DMS53 treated with DMSO at 0.1 percent for 48 hours (cell line): ENCODE data around the gene CNDP1.

Experiments
- DNase-seq: peaks from one replicate; lab custom pipeline; 2025; ENCODE audit not compliant: unreplicated experiment; lab: John Stamatoyannopoulos, UW

The CNDP1 gene

DNA sequence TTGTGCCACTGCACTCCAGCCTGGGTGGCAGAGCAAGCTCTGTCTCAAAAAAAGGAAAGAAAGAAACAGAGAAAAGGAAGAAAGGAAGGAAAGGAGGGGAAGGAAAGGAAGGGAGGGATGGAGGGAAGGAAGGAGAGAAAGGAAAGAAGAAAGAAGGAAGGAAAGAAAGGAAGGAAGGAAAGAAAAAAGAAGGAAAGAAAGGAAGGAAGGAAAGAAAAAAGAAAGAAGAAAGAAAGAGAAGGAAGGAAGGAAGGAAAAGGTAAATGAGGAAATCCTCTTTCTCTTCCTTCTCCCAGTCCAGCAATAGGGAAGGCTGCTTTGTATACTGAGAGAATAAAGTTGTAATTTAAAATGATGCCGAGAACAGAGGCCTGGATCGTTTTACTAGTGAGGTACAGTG is 40.6 kb downstream of the CNDP1 start:
- no peak for DNase-seq

DNA sequence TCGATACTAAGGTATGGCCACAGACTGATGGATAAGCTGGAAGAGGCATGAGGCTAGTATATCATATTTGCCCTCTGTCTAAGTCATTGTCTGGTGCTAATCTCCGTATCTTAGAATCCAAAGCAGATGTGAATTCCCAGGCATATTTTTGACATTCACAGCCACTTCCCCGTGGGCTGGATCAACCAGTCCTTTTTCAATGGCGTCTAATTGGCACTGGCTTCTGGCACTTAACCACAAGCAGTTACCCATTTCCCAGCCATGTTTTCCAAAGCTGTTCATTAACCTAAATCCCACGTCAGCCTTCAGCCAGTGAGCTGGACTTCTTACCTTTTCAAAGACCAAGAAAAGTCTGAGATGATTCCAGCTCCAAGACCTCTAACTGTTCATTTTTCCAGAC is 42.7 kb downstream of the CNDP1 start:
- DNase-seq: no peak

DNA sequence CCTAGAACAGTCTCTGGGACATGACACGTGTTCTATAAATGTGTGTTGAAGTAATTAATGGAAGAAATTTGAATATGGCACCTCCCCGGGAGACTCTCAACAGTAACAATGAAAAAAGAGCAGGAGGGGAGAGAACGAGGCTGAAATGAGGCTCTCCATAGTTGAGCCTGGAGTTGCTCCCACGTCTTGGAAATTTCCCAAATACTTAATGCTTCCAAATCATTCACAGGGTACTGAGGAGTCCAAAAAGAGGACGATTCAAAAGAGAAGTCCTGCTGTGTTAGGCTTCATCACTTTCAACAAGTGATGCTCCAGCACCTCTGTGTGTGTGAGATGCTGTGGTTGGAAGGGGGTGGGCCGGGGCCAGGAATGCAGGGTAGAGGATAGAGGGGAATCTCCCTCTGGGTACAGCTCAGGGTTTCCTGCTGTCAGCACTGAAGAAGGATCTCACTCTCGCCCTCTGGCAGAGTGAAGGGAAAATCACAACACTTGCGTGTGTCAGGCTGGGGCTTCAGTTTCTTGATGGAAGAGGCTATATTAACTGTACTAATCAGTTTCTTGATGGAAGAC is 45.3 kb downstream of the CNDP1 start:
- no peak for DNase-seq

DNA sequence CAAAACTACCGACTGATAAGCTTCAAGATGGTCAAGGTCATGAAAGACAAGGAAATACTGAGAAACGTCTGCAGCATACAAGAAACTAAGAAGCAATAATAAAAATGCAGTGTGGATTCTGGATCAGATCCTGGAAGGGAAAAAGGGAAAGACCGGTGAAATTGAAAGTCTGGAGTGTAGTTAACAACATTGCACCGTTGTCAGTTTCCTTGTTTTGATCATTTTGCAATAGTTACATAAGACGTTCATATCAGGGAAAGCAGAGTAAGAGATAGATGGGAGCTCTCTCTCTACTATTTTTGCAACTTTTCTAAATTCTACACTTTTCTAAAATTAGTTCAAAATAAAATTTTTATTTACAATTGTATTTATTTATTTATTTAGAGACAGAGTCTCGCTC is 48.3 kb downstream of the CNDP1 start:
- DNase-seq: no peak

DNA sequence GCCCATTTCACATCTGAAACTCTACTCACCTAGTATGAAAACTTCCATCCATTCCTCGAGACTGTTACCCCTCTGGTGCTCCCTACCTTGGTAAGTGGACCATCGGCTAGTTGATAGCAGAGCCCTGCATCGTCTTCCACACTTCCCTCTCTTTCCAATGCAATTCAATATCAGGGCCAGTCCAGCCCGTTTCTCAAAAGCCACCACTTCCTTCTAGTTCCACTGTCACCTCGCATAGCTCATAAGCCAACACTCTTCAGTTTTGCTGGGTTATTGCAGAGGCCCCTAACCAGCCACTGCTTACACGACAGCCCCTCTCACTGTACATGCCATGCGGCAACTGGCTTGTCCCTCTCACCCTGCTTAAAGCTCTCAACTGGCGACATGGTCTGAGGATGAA is 53.1 kb downstream of the CNDP1 start:
- no peak for DNase-seq

GRCh38 chr18:74589021-74589420 is 54.7 kb downstream of the CNDP1 start:
- no peak for DNase-seq

DNA sequence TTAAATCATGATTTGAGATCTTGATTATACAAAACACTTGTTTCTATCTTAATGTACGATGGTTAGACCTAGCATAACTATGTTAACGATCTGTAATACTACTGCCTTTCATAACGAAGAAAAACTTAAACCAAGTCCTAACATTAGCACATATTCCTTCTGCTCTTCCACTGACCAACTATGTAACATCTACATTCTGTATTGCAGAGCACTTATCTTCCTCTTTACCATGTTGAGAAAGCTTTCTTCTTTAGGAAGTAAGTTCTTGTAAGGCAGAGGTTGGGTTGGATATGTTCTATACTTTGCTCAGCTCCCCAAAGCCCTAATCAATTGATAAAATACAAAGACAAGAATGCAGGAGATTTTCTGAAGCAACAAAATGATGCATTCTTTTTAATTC is 55.5 kb downstream of the CNDP1 start:
- DNase-seq: no peak

GRCh38 chr18:74590671-74591070 is 56.4 kb downstream of the CNDP1 start:
- no peak for DNase-seq

GRCh38 chr18:74595431-74595830 is 61.1 kb downstream of the CNDP1 start:
- DNase-seq: no peak

DNA sequence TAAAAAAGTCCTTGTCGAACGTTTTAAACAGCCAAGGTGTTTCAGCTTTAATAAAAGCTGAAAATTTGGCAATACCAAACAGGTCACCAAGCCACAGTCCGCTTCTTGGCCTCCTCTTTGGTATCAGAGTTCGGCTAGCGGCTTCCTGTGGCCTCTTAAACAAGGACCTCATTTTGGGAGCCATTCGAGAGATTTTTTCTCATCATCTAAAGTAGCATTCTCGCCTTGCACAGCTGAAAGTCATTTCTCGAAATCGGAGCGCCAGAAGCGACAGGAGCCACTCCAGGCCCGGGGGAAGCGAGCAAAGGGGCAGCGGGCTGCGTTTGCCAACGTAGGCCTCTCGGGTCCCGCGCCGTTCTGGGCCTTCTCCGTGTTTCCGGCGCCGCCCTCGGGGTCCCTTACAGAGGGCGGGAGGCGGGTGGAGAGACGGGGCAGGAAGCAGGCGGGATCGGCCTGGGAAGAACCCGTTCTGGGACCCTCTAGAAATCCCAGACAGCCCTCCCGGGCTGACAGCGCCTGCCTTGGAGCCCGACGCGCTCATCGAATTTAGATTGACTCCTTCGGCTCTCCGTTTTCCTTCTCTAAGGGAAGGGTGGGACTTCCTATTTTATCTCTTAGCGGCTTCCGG is 62.8 kb downstream of the CNDP1 start:
- DNase-seq: peak; percentile 91

GRCh38 chr18:74597662-74598349 is 63.5 kb downstream of the CNDP1 start, which contains the start of gene ZNF407:
ZNF407 (plus strand) TSS chr18:74597870; CDS start chr18:74631020, 33,150 bp downstream.
- DNase-seq: peak; percentile 91

DNA sequence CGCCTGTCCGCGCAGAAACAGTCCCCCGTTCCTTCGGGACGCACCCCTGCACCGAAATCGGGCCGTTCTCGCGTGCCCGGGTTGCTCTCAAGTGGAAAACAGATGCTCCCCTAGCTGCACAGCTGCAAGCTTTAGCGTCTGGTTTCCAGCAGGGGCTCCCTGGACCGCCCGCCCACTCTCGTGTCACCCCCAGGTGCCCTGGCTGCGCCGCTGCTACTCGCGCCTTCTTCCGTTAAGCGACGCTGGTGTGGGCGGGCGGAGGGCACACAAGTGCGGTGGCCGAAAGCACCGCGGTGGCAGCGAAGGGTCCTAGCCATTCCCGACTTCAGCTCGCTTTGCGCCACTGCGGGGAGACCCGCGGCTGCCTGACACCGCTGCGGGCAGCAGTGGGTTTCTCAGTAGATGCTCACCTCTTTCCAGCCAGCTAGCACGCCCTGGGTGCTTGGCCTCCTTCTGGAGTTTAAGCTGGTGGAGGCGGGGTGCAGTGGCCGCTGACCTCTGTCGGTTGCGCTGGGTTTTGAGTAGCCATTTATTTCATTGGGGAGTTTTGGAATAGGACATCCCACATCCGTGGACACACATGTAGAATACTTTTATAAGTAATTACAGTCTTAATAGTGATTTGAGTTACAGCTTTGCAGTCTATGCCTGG is 64.2 kb downstream of the CNDP1 start:
- DNase-seq: peak; percentile 38

DNA sequence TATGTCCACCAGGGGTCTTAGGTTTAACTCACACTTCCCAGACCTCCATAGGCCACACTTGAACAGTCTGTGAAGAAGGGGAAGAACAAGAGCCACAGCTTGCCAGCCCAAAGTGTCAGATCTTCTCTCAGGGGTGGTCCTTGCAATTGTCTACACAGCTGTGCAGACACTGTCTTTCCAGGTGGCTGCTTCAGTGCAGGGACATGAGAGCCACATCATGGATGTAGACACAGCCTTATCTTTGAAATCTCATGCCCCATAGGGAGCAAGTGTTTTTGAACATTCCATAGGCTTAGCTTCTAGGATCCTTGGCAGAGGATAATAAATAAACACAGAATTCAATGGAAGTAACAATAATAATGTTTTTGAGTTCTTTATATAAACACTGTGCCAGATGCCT is 70.1 kb downstream of the CNDP1 start:
- no peak for DNase-seq

DNA sequence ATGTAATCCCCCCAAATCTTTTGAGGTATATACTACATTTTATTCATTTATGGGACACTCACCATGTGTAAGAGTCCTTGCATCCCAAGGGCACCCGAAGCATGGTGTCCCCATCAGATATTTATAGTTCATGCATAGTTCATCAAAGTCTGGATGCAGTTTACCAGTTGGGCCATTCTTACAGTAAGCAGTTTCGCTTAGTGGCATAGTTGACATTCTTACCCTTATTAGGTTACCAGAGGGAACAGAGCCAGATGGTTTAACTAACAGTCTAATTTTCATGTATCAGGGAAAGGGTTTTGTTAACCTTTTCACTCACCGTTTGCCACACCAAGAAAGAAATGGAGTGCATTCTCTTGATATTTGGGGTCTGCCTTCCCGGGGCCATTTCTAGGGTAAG is 70.5 kb downstream of the CNDP1 start:
- no peak for DNase-seq

DNA sequence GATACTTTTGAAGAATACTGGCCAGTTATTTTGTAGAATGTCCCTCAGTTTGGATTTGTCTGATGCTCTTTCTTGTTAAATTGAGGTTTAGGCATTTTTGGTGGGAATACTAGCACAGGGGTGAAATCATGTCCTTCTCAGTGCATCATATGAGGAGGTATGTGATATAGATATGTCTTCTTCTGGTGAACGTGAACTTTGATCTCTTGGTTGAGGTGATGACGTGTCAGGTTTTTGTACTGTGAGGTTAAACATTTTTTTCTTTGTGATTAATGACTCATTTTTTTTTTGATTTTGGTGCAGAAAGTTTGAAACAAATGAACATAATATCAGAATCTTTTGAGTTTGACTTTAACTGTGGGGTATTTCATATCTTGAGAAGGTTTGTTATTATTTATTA is 74.4 kb downstream of the CNDP1 start:
- DNase-seq: no peak

- DNase-seq: no peak
Measured at GRCh38 chr18:74609535-74609934, 75.2 kb downstream of the CNDP1 start.

DNA sequence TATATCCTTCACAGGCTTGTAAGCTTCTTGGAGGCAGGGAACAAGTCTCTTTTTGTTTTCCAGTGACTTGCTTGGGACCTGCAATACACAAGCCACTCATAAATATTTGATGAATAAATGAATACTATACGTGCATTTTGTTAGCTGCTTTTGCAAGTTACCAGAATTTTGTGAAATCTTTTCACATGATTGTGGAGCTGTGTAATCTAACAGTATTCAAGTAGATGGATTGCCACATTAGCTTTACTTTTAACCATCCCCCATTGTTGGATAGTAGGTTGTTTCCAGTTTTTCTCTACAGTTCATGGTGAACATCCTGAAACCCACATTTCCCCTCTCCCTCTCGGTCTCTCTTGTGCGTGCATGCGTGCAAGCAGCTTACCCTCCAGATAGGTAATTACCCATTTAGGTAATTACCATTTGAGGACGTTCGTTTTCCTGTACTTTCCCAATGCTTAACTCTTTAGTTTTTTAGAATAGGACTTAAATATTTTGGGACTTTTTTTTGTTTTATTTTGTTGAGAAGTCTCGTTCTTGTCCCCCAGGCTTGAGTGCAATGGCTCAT is 75.8 kb downstream of the CNDP1 start:
- DNase-seq: no peak

DNA sequence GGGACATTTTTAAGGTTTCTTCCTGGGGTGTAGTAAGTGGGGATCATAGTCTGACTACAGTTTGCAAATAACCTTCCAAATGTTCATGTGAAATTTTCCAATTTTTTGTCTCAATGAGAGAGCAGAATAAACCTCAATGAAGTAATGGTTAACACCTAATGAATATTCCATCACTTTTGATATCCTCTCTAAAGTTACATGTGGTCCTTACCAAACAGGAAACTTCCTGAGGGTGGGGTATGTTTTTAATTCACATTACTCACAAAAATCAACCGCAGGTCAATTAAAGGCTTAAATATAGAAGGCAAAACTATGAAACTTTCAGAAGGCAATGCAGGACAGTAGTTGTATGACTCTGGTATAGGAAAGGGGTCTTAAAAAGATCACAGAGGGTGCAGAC is 76.6 kb downstream of the CNDP1 start:
- DNase-seq: no peak

DNA sequence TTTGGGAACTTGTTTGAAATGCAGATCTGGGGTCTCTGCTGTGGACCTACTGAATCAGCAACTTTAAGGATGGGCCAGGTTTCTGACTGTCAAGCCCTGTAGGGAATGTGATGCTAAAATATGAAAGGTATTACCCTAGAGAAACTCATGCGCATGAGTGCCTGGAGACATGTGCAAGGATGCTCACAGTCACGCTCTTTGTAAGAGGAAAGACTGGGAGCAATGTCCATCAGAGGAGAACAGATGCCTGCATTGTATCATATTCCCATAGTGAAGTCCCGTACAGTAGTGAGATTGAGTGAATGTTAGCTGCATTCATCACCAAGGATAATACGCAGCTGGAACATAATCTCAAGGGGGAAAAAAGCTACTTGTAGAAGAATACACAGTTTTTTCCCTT is 77.5 kb downstream of the CNDP1 start:
- DNase-seq: no peak

- no peak for DNase-seq
Measured at GRCh38 chr18:74613381-74613780, 79.1 kb downstream of the CNDP1 start.

- DNase-seq: no peak
Measured at GRCh38 chr18:74616494-74616893, 82.2 kb downstream of the CNDP1 start.

GRCh38 chr18:74617486-74617885 is 83.2 kb downstream of the CNDP1 start:
- DNase-seq: no peak
